MM.1S (cell line): ENCODE results near the gene IGF2BP3.

Experiments
- CTCF ChIP-seq: fragments of 300-600 bp; sonication (generic); IDR thresholded peaks from 2 replicates; pipeline ENCODE4 v1.5.1; 2016; ENCODE audit warnings: antibody characterized with exemption, low read length, mixed read lengths
- EZH2 ChIP-seq: fragments of 300-600 bp; sonication (generic); optimal IDR thresholded peaks from 2 replicates; pipeline ENCODE3; 2017; ENCODE audit warnings: low read depth, mild to moderate bottlenecking, antibody characterized with exemption, low read length, mixed read lengths
- EZH2phosphoT487 ChIP-seq: fragments of 300-600 bp; sonication (generic); IDR thresholded peaks from 2 replicates; pipeline ENCODE4 v1.6.1; 2018; ENCODE audit warnings: antibody characterized with exemption, low read length

GRCh38 chr7:23338863-23339262 is 131.4 kb downstream of the IGF2BP3 start:
- no peak for TF ChIP-seq CTCF
- no peak for TF ChIP-seq EZH2phosphoT487
- TF ChIP-seq EZH2: no peak
